DMS53 treated with DMSO at 0.1 percent for 48 hours (cell line): ENCODE results near the gene TBC1D22B.
A peak's percentile ranks its signal among the peaks of the same experiment; 100 is the strongest.

ENCODE experiments used
- DNase-seq: peaks from one replicate; lab custom pipeline; 2025; ENCODE audit not compliant: unreplicated experiment; lab: John Stamatoyannopoulos, UW

TBC1D22B gene

GRCh38 chr6:37239950-37240713 is 17.4 kb upstream of the TBC1D22B start:
- peak; percentile 51 for DNase-seq

- DNase-seq, result no peak
These were observed 16.4 kb upstream of the TBC1D22B start for GRCh38 chr6:37241131-37241530.

GRCh38 chr6:37241775-37242428 is 15.7 kb upstream of the TBC1D22B start:
- no peak for DNase-seq

GRCh38 chr6:37242429-37243052 is 15.0 kb upstream of the TBC1D22B start:
- peak; percentile 28 for DNase-seq

GRCh38 chr6:37243131-37243815 is 14.3 kb upstream of the TBC1D22B start:
- no peak for DNase-seq

GRCh38 chr6:37243816-37244370 is 13.7 kb upstream of the TBC1D22B start:
- no peak for DNase-seq

GRCh38 chr6:37244430-37245310 is 12.9 kb upstream of the TBC1D22B start:
- peak; percentile 87 for DNase-seq

- no peak for DNase-seq
These were observed 6.3 kb upstream of the TBC1D22B start for GRCh38 chr6:37251211-37251780.

GRCh38 chr6:37253486-37254007 is 4.0 kb upstream of the TBC1D22B start:
- no peak for DNase-seq

GRCh38 chr6:37254881-37255280 is 2.7 kb upstream of the TBC1D22B start:
- DNase-seq, result no peak

GRCh38 chr6:37256692-37257319 is 766 bp upstream of the TBC1D22B start:
- peak; percentile 10 for DNase-seq

GRCh38 chr6:37257320-37257633 is 295 bp upstream of the TBC1D22B start:
- no peak for DNase-seq

GRCh38 chr6:37258405-37259105 is 983 bp downstream of the TBC1D22B start:
- DNase-seq, result no peak

GRCh38 chr6:37259191-37259590 is 1.6 kb downstream of the TBC1D22B start:
- DNase-seq, result no peak

- DNase-seq, result no peak
These were observed 2.5 kb downstream of the TBC1D22B start for GRCh38 chr6:37260040-37260439.

- no peak for DNase-seq
These were observed 2.9 kb downstream of the TBC1D22B start for GRCh38 chr6:37260444-37260843.

GRCh38 chr6:37261198-37261597 is 3.6 kb downstream of the TBC1D22B start:
- no peak for DNase-seq

- peak; percentile 9 for DNase-seq
These were observed 5.0 kb downstream of the TBC1D22B start for GRCh38 chr6:37262446-37263026.
